ENCODE measurements around the gene PIK3R3. TPM values are rescaled to one million over a fixed set of nuclear protein-coding genes. Genes with fewer than 3 reads are reported as not detected.

PIK3R3 gene
- total and polyA plus RNA-seq, 9 of the 15 experiments (the other 6 are each of a cell fraction or from before 2014, with no cell fraction given): 1.4 to 7.7 (median 4.6) TPM

DNA sequence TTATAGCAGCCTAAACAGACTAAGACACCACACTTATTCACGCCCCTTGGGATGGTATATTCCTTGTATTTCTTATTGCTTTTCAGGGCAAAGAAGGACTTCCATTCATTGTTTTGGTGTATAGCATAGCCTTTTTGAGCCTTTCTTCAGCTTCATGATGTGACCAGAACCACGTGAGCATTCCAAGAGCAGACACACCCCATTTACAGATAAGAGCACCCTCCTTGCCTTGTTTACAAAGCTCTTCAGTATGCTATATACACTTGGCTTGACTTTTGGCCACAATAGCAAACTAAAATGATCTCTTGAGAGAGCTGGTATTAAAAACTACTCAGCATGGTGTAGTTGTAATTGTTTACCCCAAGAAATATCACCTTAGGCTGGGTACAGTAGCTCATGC is 78.7 kb downstream of the PIK3R3 start (continued):
- TF ChIP-seq GATAD2A (IDR thresholded peaks at IDR 0.05) (no peak), PTBP1 (IDR thresholded peaks at IDR 0.05; ENCODE audit: low read depth, low read length) (no peak), LARP7 (IDR thresholded peaks at IDR 0.05) (no peak), POU5F1 (IDR thresholded peaks at IDR 0.05; ENCODE audit: borderline replicate concordance, low read depth, low read length, partially characterized antibody) (peak; percentile 23), ZNF830 (CRISPR knock-in tag; IDR thresholded peaks at IDR 0.05) (no peak), JUND (IDR thresholded peaks at IDR 0.05; ENCODE audit: borderline replicate concordance, low read depth, low read length) (no peak), JUND (tag; IDR thresholded peaks at IDR 0.05; ENCODE audit: borderline replicate concordance, low read depth, low read length) (no peak), ZNF408 (CRISPR knock-in tag; IDR thresholded peaks at IDR 0.05; ENCODE audit: low read depth) (no peak), HDAC1 (IDR thresholded peaks at IDR 0.05) (no peak), FOXJ2 (tag; IDR thresholded peaks at IDR 0.05) (peak; percentile 86), POLR2AphosphoS2 (IDR thresholded peaks at IDR 0.05; ENCODE audit: low read length) (no peak), NR2C2 (CRISPR knock-in tag; IDR thresholded peaks at IDR 0.05) (no peak), NR2C2 (tag; IDR thresholded peaks at IDR 0.05) (no peak)
- TF ChIP-seq, protein P1, sequence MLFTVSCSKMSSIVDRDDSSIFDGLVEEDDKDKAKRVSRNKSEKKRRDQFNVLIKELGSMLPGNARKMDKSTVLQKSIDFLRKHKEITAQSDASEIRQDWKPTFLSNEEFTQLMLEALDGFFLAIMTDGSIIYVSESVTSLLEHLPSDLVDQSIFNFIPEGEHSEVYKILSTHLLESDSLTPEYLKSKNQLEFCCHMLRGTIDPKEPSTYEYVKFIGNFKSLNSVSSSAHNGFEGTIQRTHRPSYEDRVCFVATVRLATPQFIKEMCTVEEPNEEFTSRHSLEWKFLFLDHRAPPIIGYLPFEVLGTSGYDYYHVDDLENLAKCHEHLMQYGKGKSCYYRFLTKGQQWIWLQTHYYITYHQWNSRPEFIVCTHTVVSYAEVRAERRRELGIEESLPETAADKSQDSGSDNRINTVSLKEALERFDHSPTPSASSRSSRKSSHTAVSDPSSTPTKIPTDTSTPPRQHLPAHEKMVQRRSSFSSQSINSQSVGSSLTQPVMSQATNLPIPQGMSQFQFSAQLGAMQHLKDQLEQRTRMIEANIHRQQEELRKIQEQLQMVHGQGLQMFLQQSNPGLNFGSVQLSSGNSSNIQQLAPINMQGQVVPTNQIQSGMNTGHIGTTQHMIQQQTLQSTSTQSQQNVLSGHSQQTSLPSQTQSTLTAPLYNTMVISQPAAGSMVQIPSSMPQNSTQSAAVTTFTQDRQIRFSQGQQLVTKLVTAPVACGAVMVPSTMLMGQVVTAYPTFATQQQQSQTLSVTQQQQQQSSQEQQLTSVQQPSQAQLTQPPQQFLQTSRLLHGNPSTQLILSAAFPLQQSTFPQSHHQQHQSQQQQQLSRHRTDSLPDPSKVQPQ (CRISPR knock-in tag; IDR thresholded peaks at IDR 0.05; ENCODE audit: borderline replicate concordance): no peak
- TF ChIP-seq, protein P2, sequence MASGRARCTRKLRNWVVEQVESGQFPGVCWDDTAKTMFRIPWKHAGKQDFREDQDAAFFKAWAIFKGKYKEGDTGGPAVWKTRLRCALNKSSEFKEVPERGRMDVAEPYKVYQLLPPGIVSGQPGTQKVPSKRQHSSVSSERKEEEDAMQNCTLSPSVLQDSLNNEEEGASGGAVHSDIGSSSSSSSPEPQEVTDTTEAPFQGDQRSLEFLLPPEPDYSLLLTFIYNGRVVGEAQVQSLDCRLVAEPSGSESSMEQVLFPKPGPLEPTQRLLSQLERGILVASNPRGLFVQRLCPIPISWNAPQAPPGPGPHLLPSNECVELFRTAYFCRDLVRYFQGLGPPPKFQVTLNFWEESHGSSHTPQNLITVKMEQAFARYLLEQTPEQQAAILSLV (tag; IDR thresholded peaks at IDR 0.05): no peak
- TF ChIP-seq, protein P3, sequence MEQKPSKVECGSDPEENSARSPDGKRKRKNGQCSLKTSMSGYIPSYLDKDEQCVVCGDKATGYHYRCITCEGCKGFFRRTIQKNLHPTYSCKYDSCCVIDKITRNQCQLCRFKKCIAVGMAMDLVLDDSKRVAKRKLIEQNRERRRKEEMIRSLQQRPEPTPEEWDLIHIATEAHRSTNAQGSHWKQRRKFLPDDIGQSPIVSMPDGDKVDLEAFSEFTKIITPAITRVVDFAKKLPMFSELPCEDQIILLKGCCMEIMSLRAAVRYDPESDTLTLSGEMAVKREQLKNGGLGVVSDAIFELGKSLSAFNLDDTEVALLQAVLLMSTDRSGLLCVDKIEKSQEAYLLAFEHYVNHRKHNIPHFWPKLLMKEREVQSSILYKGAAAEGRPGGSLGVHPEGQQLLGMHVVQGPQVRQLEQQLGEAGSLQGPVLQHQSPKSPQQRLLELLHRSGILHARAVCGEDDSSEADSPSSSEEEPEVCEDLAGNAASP (IDR thresholded peaks at IDR 0.05): no peak
- TF ChIP-seq, protein P4, sequence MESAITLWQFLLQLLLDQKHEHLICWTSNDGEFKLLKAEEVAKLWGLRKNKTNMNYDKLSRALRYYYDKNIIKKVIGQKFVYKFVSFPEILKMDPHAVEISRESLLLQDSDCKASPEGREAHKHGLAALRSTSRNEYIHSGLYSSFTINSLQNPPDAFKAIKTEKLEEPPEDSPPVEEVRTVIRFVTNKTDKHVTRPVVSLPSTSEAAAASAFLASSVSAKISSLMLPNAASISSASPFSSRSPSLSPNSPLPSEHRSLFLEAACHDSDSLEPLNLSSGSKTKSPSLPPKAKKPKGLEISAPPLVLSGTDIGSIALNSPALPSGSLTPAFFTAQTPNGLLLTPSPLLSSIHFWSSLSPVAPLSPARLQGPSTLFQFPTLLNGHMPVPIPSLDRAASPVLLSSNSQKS (CRISPR knock-in tag; IDR thresholded peaks at IDR 0.05): no peak

Measured in K562 (cell line).